ENCODE results near the gene HSF4. TPM values are rescaled to one million over a fixed set of nuclear protein-coding genes. Genes with fewer than 3 reads are reported as not detected.

The HSF4 gene
- polyA plus RNA-seq, 4 donors = 1.4 to 5.7 (median 2.3) TPM

DNA sequence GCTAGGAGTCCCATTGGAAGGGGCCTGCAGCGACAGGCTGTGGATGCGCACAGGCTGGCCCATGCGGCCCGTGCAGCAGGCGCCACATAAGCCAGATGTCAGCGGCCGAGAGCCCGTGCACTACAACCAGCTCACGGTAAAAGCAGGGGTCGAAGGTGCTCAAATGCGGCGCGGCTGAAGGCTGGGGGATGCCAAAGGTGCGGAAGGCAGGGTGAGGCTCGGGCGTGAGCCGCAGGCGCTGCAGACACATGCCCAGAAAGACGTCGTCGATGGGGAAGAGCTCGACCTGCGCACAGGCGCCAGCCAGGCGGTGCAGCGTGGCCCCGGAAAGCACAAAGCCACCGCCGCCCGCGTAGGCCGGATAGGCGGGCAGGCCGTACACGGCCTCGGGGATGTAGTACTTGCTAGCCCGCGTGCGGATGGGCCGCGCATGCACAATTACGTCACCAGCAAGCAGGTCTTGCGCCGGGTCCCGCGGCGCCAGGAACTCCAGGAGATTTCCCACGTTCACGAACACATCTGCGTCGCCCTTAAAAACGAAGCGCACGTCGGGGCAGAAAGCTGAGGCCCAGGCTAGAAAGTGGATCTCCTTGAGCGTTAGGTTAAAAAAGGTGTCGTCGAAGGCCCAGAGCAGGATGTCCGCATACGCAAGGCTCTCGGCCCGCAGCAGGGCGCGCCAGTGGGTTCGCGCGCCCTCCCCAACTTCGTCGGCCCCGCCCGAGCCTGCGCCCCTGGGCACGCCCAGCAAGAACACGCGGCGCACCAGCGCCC, 15.1 kb upstream of the HSF4 start:
- DNase-seq (ENCODE audit: low read depth in 4 of 4, low spot score in 3 of 4) = no peak

GRCh38 chr16:67150047-67150832, 14.3 kb upstream of the HSF4 start:
- no peak for DNase-seq (ENCODE audit: low read depth in 4 of 4, low spot score in 3 of 4)

DNA sequence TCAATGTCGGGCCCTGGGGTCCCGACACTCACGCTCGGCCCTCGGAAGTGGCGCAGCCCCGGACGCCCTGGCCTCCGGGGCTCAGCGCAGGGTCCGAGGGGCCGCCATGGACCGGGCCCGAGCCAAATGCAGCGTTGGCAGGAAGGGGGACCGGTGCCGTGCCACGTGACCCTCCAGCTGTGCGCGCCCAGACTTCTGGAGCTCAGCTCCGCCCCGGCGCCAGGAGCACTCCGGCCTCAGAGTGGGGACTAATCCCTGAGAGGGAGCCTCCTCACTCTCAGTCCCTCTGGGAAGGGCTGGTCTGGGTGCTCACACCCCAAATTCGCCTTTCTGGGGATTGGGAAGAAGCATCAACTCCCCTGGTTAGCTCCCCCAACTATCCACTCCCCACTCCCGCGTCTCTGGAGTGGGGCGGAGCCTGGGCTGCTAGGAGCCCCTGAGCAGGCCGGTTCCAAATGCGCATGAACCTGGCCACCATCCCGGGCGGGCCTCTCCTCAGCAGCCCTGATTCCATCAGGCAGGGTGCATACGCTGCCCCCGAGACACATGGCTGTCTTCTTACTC, 13.6 kb upstream of the HSF4 start, which contains the start of gene B3GNT9:
Gene B3GNT9 (minus strand): TSS at position 166 of the 564 bp plus-strand sequence. CDS start 513 bp downstream, outside the sequence.
- DNase-seq (ENCODE audit: low read depth in 4 of 4, low spot score in 3 of 4) = no peak

DNA sequence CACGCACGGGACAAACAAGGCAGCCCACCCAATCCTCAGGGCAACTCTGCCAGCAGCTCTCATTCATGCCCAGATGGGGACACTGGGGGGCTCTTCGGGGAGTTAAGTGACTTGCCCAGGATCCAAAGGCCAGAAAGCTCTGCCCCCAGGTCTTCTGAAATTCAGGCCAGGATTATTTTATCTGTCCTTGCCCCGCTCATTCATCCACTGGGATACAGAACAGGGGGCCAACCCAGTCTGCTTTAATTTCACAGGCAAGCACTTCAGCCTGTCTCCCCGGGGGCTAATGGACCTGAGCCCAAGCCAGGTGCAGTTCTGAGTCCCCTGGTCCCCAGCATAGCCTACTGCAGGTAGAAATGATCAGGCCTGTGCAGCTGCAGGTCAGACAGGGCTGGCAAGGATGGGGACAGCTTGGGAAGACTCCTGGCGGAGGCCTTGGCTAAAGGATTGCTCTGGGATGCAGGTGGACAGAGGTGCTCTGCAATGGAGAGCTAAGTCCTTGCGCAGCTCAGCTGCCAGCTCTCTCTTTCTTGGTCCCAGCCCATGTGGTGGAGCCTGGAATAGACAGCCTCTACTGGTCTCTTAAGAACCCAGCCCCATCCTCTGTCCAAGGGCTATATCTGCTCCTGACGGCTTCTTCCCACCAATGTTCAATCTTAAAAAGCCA, 13.0 kb upstream of the HSF4 start:
- no peak for DNase-seq (ENCODE audit: low read depth in 4 of 4, low spot score in 3 of 4)

- no peak for DNase-seq (ENCODE audit: low read depth in 4 of 4, low spot score in 3 of 4)
These were observed 9.8 kb upstream of the HSF4 start for GRCh38 chr16:67154578-67155294.

DNA sequence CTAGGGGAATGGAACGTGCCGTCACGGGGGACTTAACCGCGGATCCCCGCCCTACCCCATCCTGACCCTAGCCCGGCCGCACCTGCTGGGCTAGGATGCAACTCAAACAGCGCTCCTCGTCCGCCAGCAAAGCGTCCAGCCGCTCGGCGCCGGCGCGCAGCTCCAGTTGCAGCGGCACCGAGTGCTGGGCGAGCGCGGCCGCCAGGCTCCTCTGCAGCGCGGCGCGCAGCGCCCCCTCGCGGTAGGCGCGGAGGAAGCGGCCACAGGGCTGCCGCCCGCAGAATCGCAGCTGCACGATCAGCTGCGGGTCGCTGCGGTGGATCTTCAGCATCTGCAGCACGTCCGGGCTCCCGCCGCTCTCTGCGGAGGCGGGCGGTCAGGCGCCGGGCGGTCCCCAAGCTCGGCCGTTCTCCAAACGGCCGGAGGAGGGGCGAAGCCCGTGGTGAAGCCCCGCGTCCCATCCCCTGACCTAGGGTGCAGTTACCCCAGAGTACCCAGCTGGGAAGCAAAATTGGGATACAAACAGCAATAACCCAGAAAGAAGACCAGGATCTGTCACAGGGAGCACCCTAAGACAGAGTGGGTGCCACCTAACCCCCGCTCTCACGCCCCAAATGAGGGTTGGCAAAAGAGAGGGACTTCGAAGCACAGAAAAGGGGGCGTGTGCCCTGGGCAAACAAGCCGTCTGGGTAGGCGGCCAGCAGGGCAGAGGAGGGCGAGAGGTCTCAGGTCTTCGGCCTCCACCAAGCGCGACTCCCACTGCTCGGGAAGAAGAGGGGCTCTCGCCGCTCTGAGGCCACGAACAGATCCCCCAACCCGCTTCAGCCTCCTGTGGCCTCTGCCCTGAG, 9.0 kb upstream of the HSF4 start:
- DNase-seq (ENCODE audit: low read depth in 4 of 4, low spot score in 3 of 4) = no peak

DNA sequence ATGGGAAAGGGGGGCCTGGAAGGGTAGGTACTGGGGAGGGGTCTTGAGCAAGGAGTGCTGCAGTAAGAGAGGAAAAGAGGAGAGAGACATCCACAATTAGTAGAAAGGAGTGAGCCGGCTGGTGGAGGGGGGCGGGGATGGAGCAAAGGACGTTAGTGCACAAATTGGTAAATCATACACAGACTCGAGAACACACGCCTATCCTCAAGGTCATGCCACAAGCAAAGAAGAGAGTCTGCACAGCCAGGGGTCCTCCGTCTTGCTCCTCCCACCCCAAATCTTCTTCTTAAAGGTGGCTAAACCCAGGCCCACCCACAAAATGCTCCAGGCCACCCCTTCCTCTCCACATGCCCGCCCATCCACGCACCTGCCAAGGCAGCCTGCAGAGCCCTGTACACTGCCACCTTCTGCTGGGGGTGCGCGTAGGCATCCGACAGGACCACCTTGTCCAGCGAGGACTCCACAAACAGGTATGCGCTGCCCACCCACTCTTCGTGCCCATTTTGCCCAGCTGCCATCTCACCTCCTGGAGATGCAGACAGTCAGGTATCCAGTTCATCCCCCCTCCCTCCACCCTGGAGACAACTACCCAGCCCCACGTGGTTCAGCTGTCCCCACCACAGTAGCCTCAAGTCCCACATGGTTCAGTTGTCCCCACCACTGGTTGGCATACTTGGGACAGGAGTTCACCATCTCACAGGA, 8.3 kb upstream of the HSF4 start:
- no peak for DNase-seq (ENCODE audit: low read depth in 4 of 4, low spot score in 3 of 4)

DNA sequence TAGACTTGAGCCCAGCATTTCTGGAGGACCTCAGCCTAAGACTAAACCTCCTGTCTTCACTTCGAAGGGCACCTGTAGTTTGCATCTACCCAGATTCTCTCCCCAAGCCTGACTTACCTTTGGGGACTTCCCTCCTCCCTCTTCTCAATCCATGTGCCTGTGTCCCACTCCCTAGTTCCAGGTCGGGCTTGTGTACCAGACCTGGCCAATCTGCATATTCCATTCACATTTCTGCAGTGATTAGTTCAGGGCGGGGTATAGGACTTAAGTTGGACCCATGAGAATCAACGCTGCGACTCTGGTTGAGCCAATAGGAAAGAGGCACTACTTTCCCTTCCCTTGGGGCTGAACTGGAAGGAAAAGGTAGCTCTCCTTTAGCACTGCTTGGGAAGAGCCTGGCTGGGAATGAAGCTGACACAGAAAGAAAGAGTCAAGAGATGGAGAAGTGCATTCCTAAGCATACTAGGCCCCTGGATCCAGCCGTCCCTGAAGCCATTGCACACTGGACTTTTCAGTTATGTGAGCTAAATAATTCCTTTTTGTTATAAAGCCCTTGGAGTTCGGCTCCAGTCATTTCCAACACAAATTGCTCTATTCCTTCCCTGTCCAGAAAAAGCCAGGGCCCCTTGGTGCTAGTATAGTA, 7.3 kb upstream of the HSF4 start:
- DNase-seq (ENCODE audit: low read depth in 4 of 4, low spot score in 3 of 4) = no peak

DNA sequence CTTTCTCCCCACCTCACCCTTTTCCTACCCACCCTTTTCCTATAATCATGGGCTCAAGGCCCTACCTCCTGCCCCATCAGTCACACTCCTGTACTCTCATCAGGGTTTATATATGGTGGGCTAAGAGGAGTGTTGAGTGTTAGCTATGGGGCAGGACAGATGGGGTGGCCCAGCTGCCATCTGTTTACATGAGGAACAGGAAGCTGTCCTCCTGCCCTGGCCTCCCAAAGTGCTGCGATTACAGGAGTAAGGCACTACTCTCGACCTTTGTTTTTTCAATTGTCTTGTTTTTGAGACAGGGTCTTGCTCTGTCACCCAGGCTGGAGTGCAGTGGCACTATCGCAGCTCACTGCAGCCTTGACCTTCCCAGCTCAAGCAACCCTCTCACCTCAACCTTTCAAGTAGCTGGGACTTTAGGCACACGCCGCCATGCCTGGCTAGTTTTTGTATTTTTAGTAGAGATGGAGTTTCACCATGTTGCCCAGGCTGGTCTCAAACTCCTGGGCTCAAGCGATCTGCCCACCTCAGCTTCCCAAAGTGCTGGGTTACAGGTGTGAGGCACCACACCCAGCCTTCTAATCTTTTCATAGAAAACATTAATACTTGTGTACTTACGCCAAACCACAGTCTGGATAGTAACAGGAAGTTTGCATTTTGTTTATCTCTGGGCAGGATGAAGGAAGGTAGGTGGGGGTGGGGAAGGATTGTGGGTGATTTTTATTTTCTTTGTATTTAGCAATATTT, 6.5 kb upstream of the HSF4 start:
- no peak for DNase-seq (ENCODE audit: low read depth in 4 of 4, low spot score in 3 of 4)

DNA sequence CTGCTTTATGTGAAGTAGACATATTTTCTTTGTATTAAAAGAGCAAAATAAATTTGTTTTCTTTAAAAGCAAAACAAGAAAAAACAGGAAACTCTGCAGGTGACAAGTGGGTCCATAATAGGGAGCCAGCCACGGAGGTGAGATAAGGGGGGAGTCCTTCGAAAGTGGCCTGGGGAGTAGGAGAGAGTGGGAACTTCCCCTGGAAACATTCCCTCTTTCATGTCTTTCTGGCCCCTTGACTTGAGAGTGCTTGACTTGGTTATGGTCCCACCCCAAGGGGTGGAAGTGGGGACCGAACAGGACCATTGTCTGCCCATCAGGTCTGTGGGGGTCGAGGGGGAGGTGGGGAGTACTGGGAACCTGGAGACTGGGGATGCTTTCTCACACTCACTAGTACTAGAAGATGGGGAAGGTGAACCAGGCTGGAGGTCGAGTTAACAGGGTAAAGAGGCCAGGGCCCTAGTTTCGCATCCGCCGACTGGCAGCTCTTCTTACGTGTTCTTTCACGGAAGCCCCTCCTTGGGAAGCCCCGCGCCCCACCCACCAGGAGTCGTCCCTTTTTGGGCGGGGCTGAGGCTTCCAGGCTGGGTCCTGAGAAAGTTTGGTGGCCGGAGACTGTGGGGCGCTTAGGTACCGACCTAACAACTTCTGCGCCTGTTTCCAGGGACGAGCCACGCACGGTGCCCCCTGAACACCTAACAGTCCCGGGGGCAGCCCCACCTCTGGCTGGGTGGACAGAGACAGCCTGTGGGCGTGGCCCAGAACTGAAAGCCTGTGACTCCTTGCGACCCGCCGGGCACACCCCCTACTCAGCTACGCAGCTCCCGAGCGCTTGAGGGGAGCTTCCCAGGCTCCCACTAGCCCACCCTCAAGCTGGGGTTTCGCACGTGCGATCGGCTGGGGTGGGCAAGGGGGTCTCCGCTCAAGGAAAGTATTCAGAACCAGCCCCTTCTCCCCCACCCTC, 5.6 kb upstream of the HSF4 start:
- no peak for DNase-seq (ENCODE audit: low read depth in 4 of 4, low spot score in 3 of 4)

GRCh38 chr16:67161595-67162058, 2.9 kb upstream of the HSF4 start:
- no peak for DNase-seq (ENCODE audit: low read depth in 4 of 4, low spot score in 3 of 4)

DNA sequence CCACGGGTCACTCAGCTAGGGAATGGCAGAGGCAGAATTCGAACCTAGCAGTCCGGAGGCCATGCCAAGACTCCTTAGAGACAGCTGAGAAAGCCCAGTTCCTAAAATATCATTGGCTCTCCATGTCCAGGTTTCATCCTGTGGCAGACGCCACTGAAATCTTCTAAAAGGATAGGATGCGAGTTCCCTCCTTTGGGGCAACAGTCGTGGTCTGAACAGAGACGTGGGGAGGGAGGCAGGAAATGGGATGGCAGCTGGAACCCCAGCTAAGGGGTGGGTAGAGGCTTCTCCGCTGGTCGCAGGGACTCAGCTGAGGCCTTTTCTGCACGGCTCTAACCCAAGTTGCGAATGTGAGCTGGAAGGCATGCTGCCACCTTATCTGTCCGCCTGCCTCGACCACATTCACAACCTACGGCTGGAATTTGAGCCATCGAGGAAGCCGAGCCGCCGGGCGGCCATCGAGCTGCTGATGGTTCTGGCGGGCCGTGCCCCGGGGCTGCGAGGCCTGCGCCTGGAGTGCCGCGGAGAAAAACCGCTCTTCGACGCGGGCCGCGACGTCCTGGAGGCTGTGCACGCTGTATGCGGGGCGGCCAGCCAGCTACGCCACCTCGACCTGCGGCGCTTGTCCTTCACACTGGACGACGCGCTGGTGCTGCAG, 1.9 kb upstream of the HSF4 start:
- no peak for DNase-seq (ENCODE audit: low read depth in 4 of 4, low spot score in 3 of 4)

- DNase-seq (ENCODE audit: low read depth in 4 of 4, low spot score in 3 of 4) = no peak
These were observed 1.2 kb upstream of the HSF4 start for GRCh38 chr16:67163164-67163998.

DNA sequence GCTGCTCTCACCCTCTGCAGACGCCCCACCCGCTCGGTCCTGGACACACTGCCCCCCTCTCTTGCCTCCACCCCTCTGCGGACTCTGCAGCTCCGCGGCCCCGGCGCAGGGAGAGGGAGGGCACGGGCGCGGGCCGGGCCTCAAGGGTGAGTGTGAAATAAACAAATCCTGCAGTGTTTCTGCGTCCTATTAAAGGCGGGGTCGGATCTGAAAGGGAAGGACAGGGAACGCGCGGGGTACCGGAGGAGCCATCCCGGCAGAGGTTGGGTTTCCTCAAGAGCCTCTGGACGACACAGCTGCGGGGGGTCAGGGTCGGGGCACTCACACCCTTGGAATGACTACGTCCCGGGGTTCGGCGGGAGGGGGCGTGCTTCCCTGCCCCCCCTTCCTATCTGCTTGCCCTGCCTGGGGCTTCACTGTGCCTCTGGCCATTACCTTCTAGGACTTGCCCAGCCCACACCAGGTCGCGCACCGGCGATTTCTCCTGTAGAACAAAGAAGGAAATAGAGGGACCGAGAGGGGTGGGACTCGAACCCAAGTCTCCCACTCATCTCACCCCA, 466 bp upstream of the HSF4 start:
- DNase-seq (ENCODE audit: low read depth in 4 of 4, low spot score in 3 of 4) = no peak
